ENCODE results near the gene BRCA2. TPM values are rescaled to one million over a fixed set of nuclear protein-coding genes. Genes with fewer than 3 reads are reported as not detected.
"Not testable (repeated sequence)": the region's sequence is repeated elsewhere in the genome, so short reads cannot be mapped to it uniquely, and the experiment has no call there.

Gene BRCA2
- total and polyA plus RNA-seq, 9 donors = 0.36 to 3.3 (median 0.95) TPM

DNA sequence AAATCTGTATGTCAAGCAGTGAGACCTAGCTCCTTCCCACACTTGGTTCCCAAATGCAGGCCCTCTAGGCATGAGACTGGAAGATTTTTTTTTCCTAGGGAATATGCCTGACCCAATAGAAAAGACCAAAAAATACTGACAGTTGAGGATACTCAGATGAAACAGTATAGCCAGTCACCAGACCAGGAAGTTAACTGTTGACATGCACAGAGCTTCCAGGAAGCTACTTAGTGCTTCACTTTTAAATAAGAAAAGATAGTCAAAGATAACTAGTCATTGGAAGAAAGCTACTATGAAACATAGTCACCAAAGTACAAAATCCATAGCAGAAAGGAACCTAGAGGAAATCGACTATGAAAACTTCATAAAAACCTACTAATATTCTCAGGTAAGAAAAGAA lies 32.3 kb downstream of the BRCA2 start:
- Histone ChIP-seq H3K4me3 (no peak overlapping the region), H3K27ac (no peak overlapping the region), H3K36me3 (no peaks in the 10 kb centered on the region), H3K27me3 (no peaks in the 10 kb centered on the region), H3K9me3 (no peaks in the 10 kb centered on the region), H3K4me1 (ENCODE audit: insufficient read depth) (no peaks in the 10 kb centered on the region)
- WGBS, 3 donors = 89 to 100% (median 95%) methylated on average over 1 of the region's 1 CpG
- no peak for DNase-seq
- intact Hi-C loops (cut with DNase I) = no loop called here
- TF ChIP-seq, protein P1, sequence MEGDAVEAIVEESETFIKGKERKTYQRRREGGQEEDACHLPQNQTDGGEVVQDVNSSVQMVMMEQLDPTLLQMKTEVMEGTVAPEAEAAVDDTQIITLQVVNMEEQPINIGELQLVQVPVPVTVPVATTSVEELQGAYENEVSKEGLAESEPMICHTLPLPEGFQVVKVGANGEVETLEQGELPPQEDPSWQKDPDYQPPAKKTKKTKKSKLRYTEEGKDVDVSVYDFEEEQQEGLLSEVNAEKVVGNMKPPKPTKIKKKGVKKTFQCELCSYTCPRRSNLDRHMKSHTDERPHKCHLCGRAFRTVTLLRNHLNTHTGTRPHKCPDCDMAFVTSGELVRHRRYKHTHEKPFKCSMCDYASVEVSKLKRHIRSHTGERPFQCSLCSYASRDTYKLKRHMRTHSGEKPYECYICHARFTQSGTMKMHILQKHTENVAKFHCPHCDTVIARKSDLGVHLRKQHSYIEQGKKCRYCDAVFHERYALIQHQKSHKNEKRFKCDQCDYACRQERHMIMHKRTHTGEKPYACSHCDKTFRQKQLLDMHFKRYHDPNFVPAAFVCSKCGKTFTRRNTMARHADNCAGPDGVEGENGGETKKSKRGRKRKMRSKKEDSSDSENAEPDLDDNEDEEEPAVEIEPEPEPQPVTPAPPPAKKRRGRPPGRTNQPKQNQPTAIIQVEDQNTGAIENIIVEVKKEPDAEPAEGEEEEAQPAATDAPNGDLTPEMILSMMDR (IDR thresholded peaks at IDR 0.05) = no peak
- no peak for TF ChIP-seq EP300 (IDR thresholded peaks at IDR 0.05)
- no peak for TF ChIP-seq POLR2A (IDR thresholded peaks at IDR 0.05)

DNA sequence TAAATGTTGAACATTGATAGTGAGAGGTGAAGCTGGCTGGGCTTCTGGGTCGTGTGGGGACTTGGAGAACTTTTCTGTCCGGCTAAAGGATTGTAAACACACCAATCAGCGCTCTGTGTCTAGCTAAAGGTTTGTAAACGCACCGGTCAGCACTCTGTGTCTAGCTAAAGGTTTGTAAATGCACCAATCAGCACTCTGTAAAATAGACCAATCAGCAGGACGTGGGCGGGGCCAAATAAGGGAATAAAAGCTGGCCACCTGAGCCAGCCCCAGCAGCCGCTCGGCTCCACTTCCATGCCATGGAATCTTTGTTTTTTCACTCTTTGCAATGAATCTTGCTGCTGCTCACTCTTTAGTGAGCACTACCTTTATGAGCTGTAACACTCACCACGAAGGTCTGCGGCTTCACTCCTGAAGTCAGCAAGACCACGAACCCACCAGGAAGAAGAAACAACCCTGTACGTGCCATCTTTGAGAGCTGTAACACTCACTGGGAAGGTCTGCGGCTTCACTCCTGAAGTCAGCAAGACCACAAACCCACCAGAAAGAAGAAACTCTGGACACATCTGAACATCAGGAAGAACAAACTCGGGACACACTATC lies 35.6 kb downstream of the BRCA2 start:
- intact Hi-C loops (cut with DNase I); H3K27me3 ChIP-seq; H3K36me3 ChIP-seq; H3K4me1 ChIP-seq (ENCODE audit: insufficient read depth); DNase-seq; H3K4me3 ChIP-seq; H3K9me3 ChIP-seq; H3K27ac ChIP-seq: not testable (repeated sequence)
- WGBS, 3 donors = 91 to 96% (median 94%) methylated on average over 15 of the region's 15 CpGs

DNA sequence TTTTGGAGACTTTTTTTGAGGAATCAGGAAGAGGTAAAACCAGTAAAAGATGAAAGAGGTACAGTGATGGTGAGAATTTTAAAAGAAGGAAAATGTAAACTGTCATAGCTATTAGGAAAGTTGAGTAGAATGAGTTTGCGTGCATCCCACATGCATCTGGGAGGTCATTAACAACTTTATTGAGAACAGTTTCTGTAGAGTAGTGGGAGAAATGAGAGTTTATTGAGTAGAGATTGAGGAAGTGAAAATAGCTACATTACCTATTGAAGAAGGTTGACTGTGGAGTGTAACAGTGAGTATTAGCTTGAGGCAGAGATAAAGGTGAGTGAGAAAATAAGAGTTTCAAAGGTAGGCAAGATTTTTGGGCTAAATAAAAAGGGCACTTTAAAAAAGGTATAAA lies 38.7 kb downstream of the BRCA2 start:
- Histone ChIP-seq H3K4me3 (no peak overlapping the region), H3K27ac (no peak overlapping the region), H3K9me3 (no peaks in the 10 kb centered on the region), H3K27me3 (no peaks in the 10 kb centered on the region), H3K4me1 (ENCODE audit: insufficient read depth) (no peaks in the 10 kb centered on the region), H3K36me3 (no peaks in the 10 kb centered on the region)
- DNase-seq = no peak
- TF ChIP-seq EP300 (IDR thresholded peaks at IDR 0.05) = no peak
- no peak for TF ChIP-seq POLR2A (IDR thresholded peaks at IDR 0.05)
- TF ChIP-seq, protein P1 (IDR thresholded peaks at IDR 0.05) = no peak
- intact Hi-C loops (cut with DNase I) = no loop called here
- 96 to 100% (median 98%) methylated on average over 1 of the region's 1 CpG for WGBS, 3 donors

DNA sequence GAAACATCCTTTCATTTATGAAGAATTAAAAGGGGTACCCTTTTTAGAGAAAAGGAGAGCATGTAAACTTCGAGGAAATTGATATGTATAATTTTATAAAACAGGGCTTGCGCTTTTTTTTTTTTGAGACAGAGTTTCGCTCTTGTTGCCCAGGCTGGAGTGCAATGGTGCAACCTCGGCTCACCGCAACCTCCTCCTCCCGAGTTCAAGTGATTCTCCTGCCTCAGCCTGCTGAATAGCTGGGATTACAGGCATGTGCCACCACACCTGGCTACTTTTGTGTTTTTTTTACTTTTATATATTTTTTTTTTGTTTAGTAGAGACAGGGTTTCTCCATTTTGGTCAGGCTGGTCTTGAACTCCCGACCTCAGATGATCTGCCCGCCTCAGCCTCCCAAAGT lies 40.6 kb downstream of the BRCA2 start:
- WGBS, 3 donors = 95 to 98% (median 97%) methylated on average over 8 of the region's 8 CpGs
- H3K4me3 ChIP-seq; DNase-seq; intact Hi-C loops (cut with DNase I); H3K9me3 ChIP-seq; H3K27me3 ChIP-seq; H3K4me1 ChIP-seq (ENCODE audit: insufficient read depth); H3K27ac ChIP-seq; H3K36me3 ChIP-seq: not testable (repeated sequence)

DNA sequence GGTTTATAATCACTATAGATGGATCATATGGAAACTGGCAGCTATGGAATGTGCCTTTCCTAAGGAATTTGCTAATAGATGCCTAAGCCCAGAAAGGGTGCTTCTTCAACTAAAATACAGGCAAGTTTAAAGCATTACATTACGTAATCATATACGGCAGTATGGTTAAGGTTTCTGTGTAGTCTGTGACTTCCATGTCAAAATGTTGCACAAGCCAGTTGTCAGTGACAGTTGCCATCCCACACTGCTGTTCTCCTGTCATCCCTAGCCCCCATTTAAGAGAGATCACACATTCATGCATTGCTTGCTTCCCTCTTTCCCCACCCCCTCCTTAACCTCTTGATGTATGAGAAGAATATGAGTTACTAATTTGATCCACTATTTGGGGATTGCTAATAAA lies 47.3 kb downstream of the BRCA2 start:
- H3K27me3 ChIP-seq = no peaks in the 10 kb centered on the region
- TF ChIP-seq, protein P1 (IDR thresholded peaks at IDR 0.05) = no peak
- no peak for TF ChIP-seq POLR2A (IDR thresholded peaks at IDR 0.05)
- no peak for TF ChIP-seq EP300 (IDR thresholded peaks at IDR 0.05)
- H3K27ac ChIP-seq = no peak overlapping the region
- WGBS, 3 donors = 89 to 95% (median 94%) methylated on average over 2 of the region's 2 CpGs
- H3K36me3 ChIP-seq = no peaks in the 10 kb centered on the region
- intact Hi-C loops (cut with DNase I) = no loop called here
- no peaks in the 10 kb centered on the region for H3K9me3 ChIP-seq
- H3K4me3 ChIP-seq = no peak overlapping the region
- no peak for DNase-seq
- H3K4me1 ChIP-seq (ENCODE audit: insufficient read depth) = no peaks in the 10 kb centered on the region

Measured in ovary (tissue), 9 donors.